Brain pericyte (primary cell): ENCODE data around the gene KDM5C.

Source experiments
- DNase-seq: peaks from one replicate; pipeline ENCODE4 v3.0.0-alpha.2; 2012; ENCODE audit warnings: low read depth, low spot score

Gene KDM5C

DNA sequence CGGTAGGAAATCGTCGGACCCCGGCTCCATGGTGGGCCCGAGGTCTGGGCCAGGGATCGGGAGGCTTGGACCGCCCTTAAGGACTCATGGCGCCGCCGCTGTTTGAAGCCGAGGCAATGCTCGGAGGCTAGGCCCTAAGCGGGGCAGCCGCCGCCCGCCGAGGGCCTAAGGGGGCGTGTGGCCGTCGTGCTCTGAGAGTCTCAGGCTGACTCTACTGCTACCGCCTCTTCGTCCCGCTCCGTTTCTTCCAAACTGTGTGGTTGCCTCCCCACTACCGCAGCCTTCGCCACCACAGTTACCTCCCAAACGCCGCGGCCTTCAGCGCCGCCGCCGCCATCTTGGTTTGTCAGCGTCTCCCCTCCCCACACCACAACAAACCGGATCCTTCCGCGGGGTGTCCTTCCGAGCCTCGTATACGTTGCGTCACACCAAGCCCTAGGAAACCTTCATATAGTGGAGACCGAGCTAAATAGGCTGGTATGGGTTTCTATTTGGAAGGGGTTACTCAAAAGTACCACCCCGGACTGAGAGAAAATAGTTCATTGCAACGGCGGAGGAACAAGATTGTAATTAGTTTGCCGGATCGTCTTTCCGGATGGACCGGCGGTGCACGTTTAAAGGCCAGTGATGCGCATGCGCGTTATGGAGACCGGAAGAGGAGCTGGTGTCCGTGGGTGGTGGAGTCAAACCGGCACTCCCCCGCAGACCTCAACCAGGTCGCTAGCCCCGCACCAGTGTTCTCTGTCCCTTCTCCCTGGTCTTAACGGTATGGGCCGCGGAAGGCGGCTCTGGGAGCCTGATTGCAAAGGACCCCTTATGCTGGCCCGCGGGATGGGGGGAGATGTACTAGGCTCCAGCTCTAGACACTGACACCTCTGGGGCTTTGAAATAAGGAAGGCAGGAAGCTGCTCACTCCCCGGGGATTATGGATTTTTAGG lies at the start of gene KDM5C:
KDM5C (minus strand) TSS at position 348 of the 938 bp plus-strand sequence; CDS start at position 30, 318 bp downstream.
- peak; percentile 74 for DNase-seq

GRCh38 chrX:53272808-53273337 lies 47.9 kb upstream of the KDM5C start:
- no peak for DNase-seq

DNA sequence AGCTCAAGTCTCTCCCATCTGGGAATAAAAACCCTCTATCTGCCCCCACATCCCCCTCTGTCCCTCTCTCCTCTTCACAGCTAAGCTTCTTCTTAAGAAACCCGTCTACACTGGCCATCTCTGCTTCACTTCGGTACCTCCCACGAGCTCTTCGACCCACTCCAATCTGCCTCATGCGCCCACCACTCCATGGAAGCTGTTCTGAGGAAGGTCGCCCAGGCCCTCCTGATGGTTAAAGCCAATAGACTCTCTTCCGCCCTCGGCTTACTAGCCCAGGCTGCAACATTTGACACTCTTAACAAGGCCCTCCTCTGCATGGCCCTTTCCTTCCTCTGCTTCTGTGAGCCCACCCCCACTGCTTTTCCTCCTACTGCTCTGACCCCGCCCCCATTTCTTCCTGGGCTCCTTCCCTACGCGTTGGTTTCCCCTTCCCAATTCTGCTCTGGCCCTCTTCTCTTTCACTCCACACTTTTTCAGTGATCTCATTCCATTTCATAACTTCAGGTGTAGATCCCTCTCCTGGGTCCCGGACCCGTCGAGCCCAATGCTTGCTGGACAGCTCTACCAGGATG lies 44.6 kb upstream of the KDM5C start:
- no peak for DNase-seq

DNA sequence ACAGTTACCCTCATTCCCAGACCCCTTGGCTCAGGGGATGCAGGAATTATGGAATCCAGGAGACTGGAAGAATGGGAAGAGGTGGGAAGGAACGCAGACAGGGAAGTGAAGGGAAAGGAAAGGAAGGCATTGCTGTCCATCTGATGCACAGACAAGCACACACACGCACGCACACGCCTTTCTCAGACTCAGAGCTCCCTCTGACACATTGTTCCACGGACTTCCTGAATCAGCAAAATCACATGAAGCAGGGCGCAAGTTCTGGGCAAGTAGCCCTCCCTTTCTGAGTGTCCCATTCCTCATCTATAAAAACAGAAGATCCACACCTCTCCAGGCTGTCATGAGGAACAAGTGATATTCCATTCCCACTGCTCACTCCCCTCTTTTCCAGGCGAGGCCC lies 43.2 kb upstream of the KDM5C start:
- no peak for DNase-seq

GRCh38 chrX:53266914-53267313 lies 41.9 kb upstream of the KDM5C start:
- DNase-seq: no peak

GRCh38 chrX:53265771-53266574 lies 41.0 kb upstream of the KDM5C start:
- DNase-seq: no peak

- no peak for DNase-seq
Measured at GRCh38 chrX:53263597-53264094, 38.6 kb upstream of the KDM5C start.

DNA sequence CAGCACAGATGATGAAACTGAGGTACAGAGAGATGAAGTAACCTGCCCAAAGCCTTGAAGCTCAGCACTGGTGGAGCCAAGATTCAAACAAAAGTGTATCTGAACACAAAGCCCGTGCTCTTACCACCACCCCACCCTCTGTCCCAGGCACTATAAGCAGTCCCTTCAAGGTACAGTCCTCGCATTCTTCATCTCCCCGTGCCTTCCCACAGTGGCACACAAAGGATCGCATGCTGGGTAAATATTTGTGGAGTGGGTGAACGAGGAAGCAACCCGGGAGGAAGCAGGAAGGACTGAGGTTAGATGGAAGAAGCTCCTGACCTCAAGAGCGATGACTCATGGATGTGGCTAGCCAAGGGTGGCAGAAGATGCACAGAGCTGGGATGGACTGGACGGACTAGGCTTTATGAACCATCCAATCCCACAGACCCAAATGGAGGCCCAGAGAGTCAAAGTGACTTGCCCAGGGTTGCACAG lies 37.9 kb upstream of the KDM5C start:
- no peak for DNase-seq

DNA sequence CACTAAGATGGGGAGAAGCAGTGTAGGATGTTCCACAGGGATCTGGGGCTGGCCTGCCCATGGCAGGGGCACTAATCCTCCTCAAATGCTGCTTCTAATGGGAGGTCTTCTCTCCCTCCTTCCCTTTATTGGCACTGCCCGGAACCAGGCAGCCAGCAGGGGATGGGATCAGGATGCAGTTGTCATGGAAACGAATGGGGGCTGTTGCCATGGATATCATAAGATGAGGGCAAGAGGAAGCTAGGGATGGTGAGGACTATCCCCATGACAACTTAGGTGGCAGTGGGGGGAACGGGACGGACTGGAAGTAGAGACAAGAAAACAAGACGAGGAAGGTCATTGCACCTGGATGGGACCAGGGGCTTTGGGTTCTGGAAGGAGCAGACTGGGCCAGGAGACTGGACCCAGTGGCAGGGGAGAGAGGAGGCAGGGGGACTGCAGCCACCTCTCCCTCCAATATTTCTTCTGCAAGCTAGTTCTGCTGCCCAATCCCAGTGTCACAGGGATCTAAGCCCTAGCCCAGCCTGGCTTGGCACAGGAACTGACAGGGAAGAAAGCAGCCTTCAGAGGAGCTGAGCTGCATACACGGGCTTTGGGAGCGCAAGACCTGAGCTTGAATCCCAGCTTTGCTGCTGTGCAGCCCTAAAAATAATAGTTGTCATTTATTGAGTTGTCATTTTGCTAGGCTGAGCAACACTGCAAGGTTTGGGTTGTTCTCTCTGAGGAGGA lies 37.3 kb upstream of the KDM5C start:
- DNase-seq: no peak

GRCh38 chrX:53261355-53261972 lies 36.5 kb upstream of the KDM5C start:
- no peak for DNase-seq

GRCh38 chrX:53260836-53261235 lies 35.8 kb upstream of the KDM5C start:
- no peak for DNase-seq

- DNase-seq: no peak
Measured at GRCh38 chrX:53257670-53258423, 32.8 kb upstream of the KDM5C start.

DNA sequence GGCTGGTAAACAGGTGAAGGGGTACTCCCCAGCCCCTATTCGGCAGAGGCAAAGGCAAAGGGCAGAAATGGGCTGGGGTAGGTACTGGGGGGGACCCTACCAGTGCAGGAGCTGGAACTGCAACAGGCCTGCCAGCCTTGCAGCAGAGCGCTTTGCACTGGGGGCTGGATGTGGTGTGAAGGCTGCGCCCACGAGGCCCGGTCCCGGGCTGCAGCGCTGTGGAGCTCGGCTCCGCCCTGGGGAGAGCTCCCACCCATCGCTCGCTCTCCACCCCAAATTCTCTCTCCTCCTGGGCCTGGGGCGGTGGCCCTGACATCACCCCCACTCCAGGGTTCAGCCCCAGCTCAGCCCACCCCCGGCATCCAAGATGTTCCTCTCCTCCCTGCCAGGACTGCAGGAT lies 32.2 kb upstream of the KDM5C start:
- DNase-seq: no peak

- no peak for DNase-seq
Measured at GRCh38 chrX:53256446-53257041, 31.5 kb upstream of the KDM5C start.

GRCh38 chrX:53255738-53256191 lies 30.8 kb upstream of the KDM5C start:
- DNase-seq: no peak

DNA sequence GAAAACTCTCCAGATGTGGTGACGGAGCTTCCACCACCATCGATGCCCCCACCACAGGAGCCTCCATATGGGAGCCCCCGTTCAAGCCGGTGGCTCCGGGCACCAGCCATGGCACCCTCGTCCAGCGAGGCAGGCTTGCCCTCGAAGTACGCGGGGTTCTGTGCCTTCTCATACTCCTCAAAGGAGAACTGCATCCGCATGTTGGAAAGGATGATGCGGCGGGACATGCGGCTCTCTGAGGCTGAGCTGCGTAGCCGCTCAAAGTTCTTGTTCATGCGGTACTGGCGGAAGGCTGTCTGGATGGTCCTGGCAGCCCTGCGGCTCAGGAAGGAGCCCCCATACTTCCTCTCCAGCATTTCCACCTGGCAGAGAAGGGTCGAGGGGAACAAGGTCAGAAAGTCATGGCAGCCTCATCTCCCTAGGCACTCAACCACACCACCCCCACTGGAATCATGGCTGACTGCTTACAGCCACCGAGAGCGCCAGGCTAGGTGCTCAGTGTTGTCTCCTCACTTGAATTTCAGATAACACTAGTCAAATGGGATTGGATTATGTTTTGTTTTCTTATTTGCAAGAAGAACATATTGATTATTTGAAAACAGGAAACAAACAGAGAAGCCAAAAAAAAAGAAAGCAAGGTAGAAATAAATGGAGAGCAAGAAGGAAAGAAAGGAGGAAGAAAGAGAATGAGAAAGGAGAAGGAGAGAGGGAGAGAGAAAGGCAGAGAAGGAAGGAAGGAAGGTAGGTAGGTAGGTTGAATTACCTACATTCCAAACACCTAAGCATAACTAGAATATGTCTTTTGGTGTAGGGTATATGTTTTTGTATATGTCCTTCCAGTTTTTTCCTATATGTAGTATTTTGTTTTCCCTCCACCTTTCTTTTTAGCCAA lies 29.8 kb upstream of the KDM5C start:
- DNase-seq: no peak

GRCh38 chrX:53253293-53254020 lies 28.4 kb upstream of the KDM5C start:
- DNase-seq: no peak

DNA sequence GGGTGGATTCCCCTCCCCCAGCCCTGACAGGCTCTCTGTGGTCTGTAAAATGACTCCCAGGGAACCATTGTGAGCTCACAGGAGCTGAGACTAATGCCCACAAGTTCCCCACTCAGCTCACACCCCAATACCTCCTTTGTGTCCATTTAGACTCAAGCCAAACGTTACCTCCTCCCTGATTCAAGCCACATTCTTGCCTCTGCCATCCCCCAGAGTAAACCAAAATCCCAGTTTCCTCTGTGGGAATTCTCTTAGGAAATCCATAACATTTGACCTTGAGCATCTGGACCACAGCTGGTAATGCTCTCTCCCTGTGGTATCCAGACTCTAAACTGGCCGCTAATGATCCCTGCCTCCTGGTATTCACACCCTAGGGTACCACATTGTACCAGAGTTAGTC lies 26.3 kb upstream of the KDM5C start:
- no peak for DNase-seq
